Measurements from ENCODE around the gene DLG2.

- TF ChIP-seq, protein P1, sequence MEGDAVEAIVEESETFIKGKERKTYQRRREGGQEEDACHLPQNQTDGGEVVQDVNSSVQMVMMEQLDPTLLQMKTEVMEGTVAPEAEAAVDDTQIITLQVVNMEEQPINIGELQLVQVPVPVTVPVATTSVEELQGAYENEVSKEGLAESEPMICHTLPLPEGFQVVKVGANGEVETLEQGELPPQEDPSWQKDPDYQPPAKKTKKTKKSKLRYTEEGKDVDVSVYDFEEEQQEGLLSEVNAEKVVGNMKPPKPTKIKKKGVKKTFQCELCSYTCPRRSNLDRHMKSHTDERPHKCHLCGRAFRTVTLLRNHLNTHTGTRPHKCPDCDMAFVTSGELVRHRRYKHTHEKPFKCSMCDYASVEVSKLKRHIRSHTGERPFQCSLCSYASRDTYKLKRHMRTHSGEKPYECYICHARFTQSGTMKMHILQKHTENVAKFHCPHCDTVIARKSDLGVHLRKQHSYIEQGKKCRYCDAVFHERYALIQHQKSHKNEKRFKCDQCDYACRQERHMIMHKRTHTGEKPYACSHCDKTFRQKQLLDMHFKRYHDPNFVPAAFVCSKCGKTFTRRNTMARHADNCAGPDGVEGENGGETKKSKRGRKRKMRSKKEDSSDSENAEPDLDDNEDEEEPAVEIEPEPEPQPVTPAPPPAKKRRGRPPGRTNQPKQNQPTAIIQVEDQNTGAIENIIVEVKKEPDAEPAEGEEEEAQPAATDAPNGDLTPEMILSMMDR (IDR thresholded peaks at IDR 0.05; ENCODE audit: extremely low read depth in 1 of 2, insufficient read depth in 1 of 2, low read depth in 1 of 2, low read length in 2 of 2) = no peak
- no peak for TF ChIP-seq EZH2 (IDR thresholded peaks at IDR 0.05; ENCODE audit: borderline replicate concordance, low read depth, low read length, severe bottlenecking)
- TF ChIP-seq FOS (IDR thresholded peaks at IDR 0.05; ENCODE audit: borderline replicate concordance, insufficient read depth, low read length) = no peak
- TF ChIP-seq POLR2AphosphoS5 (IDR thresholded peaks at IDR 0.05; ENCODE audit: insufficient read depth, low read depth, low read length) = no peak
These were observed 390.9 kb downstream of the DLG2 start for GRCh38 chr11:85236211-85236610.
